ENCODE results near the gene UBE2F. TPM values are rescaled to one million over a fixed set of nuclear protein-coding genes. Genes with fewer than 3 reads are reported as not detected.

UBE2F gene
- total and polyA plus RNA-seq, 9 of the 15 experiments (the other 6 are each of a cell fraction or from before 2014, with no cell fraction given), result 18.1 to 88.1 (median 53.0) TPM

DNA sequence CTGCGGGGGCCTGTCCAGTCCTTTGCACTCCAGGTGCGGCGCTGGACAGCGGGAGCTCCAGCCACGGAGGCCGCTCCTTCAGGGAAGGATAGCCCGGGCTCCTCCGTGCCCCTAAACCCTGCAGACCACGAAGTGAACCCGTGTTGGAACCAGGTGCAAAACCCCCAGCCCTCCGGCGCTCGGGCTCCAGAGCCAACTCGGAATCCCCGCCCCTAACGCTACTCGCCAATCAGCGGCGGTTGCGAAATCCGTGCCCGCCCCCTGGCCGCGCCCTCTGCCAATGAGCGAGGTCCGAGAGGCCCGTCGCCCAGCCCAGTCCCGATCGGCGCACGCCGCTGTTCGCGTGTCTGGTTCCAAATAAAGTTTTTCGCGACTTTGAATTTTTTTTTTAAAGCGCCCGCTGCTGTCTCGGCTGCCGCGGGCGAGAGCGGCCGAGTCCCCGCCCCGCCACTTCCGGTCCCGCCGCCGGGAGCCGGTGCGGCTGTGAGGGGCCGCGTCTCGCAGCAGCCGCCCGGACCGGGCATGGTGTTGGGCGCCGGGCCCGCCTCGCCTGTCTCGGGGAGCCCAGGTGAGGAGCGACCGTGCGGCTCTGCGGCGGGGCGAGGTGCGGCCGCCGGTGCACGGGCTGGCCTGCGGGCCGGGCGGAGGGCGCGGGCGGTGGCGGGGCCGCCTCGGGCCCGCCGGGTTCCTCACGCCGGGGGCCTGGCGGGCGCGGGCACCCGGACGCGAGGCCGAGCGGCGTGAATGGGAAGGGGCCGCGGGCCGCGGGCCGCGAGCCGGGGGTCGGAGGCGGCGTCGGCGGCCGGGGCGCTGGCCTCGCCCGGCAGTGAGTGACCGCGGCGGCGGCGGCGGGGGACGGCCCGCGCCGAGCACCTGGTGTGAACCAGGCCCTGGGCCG is at the start of gene UBE2F (continued):
- TF ChIP-seq, protein P1, sequence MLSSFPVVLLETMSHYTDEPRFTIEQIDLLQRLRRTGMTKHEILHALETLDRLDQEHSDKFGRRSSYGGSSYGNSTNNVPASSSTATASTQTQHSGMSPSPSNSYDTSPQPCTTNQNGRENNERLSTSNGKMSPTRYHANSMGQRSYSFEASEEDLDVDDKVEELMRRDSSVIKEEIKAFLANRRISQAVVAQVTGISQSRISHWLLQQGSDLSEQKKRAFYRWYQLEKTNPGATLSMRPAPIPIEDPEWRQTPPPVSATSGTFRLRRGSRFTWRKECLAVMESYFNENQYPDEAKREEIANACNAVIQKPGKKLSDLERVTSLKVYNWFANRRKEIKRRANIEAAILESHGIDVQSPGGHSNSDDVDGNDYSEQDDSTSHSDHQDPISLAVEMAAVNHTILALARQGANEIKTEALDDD (IDR thresholded peaks at IDR 0.05), result no peak
- TF ChIP-seq EHMT2 (IDR thresholded peaks at IDR 0.05) (no peak), LEF1 (IDR thresholded peaks at IDR 0.05) (no peak), MAFG (tag; conservative IDR thresholded peaks at IDR 0.05) (no peak), KLF16 (IDR thresholded peaks at IDR 0.05) (no peak), PCBP2 (IDR thresholded peaks at IDR 0.05; ENCODE audit: low read depth, low read length, poor library complexity, severe bottlenecking) (no peak), HNRNPUL1 (IDR thresholded peaks at IDR 0.05; ENCODE audit: low read length) (no peak), CREM (IDR thresholded peaks at IDR 0.05; ENCODE audit: low read depth) (peak; percentile 74), ZNF197 (CRISPR knock-in tag; IDR thresholded peaks at IDR 0.05; ENCODE audit: low read depth) (no peak), NCOR1 (IDR thresholded peaks at IDR 0.05) (peak; percentile 42; the same call in 1 of the 2 replicates), HDAC3 (IDR thresholded peaks at IDR 0.05; ENCODE audit: borderline replicate concordance, partially characterized antibody) (no peak), MTA3 (IDR thresholded peaks at IDR 0.05; ENCODE audit: borderline replicate concordance) (peak; percentile 31; the same call in 1 of the 2 replicates), CREBBP (IDR thresholded peaks at IDR 0.05; ENCODE audit: low read depth, low read length) (no peak), ZNF75A (CRISPR knock-in tag; IDR thresholded peaks at IDR 0.05) (no peak)
- TF ChIP-seq, protein P2, sequence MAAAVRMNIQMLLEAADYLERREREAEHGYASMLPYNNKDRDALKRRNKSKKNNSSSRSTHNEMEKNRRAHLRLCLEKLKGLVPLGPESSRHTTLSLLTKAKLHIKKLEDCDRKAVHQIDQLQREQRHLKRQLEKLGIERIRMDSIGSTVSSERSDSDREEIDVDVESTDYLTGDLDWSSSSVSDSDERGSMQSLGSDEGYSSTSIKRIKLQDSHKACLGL (CRISPR knock-in tag; IDR thresholded peaks at IDR 0.05; ENCODE audit: borderline replicate concordance, poor library complexity, severe bottlenecking), result no peak
- TF ChIP-seq, protein P3, sequence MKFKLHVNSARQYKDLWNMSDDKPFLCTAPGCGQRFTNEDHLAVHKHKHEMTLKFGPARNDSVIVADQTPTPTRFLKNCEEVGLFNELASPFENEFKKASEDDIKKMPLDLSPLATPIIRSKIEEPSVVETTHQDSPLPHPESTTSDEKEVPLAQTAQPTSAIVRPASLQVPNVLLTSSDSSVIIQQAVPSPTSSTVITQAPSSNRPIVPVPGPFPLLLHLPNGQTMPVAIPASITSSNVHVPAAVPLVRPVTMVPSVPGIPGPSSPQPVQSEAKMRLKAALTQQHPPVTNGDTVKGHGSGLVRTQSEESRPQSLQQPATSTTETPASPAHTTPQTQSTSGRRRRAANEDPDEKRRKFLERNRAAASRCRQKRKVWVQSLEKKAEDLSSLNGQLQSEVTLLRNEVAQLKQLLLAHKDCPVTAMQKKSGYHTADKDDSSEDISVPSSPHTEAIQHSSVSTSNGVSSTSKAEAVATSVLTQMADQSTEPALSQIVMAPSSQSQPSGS (CRISPR knock-in tag; IDR thresholded peaks at IDR 0.05), result no peak
- TF ChIP-seq, protein P4, sequence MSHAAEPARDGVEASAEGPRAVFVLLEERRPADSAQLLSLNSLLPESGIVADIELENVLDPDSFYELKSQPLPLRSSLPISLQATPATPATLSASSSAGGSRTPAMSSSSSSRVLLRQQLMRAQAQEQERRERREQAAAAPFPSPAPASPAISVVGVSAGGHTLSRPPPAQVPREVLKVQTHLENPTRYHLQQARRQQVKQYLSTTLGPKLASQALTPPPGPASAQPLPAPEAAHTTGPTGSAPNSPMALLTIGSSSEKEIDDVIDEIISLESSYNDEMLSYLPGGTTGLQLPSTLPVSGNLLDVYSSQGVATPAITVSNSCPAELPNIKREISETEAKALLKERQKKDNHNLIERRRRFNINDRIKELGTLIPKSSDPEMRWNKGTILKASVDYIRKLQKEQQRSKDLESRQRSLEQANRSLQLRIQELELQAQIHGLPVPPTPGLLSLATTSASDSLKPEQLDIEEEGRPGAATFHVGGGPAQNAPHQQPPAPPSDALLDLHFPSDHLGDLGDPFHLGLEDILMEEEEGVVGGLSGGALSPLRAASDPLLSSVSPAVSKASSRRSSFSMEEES (CRISPR knock-in tag; IDR thresholded peaks at IDR 0.05), result no peak
- TF ChIP-seq, protein P5, sequence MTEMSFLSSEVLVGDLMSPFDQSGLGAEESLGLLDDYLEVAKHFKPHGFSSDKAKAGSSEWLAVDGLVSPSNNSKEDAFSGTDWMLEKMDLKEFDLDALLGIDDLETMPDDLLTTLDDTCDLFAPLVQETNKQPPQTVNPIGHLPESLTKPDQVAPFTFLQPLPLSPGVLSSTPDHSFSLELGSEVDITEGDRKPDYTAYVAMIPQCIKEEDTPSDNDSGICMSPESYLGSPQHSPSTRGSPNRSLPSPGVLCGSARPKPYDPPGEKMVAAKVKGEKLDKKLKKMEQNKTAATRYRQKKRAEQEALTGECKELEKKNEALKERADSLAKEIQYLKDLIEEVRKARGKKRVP (CRISPR knock-in tag; IDR thresholded peaks at IDR 0.05), result no peak
- TF ChIP-seq, protein P6, sequence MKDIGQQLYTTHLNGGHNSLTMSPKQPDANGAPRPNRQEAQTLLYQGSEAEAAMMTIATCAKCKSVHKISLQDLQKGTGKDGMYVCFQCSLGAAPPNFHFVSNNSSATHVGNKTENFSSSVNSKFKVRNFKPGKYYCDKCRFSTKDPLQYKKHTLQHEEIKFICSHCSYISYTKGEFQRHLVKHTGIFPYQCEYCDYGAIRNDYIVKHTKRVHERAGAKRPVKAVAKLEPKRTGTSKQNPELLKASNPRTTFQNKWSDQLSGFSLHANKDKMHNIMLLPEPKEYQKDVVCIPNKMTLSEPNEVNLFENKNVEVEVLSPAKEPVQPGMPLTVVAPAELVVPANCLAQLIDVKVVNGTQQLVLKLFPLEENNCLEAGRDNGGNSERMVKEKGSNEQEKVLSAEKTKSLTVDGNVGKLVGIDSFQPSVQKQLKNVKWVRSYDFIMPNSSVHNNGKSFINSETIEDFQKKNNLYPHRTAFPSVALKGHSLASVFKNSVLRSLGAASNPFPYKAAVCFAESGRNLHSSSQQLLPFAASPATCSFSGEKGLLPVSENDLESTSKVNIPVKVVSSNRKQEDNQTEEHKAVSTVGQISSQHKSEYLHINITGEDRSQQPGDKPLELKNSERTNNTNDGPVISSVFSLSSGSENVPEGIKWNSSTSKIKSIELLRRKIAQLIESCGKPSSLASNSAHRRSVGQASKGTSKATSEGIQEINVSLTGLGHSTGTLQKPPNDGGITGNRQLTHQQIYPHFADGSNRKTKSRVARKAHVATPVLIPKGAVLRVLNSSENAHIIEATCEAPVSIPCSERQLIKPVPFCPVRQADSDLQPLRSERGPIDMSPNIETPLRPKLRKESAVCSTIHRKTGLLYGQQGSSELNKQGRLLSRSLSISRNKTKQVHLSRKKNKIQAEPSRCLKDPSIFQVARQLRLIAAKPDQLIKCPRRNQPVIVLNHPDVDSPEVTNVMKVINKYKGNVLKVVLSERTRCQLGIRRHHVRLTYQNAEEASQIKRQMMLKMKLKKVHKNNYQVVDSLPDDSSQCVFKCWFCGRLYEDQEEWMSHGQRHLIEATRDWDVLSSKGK (CRISPR knock-in tag; IDR thresholded peaks at IDR 0.05), result no peak

All from K562 (cell line).